DOHH2 (cell line): Measurements from ENCODE around the gene RBM26.

Source experiments
- H3F3A ChIP-seq: fragments of 200-600 bp; sonication (generic), shearing (Covaris generic); 2 replicates; pipeline ENCODE4 v1.6.0; 2016; ENCODE audit warnings: antibody characterized with exemption, mild to moderate bottlenecking; ENCODE audit not compliant: control insufficient read depth, insufficient read depth
- H3K27ac ChIP-seq: fragments of 200-600 bp; sonication (generic); 2 replicates; pipeline ENCODE4 v1.5.1; 2014; ENCODE audit warnings: low read depth, mild to moderate bottlenecking, low read length, moderate library complexity
- H3K27me3 ChIP-seq: fragments of 200-600 bp; sonication (generic); 2 replicates; pipeline ENCODE4 v1.6.1; 2014; ENCODE audit warnings: mild to moderate bottlenecking, low read length, mixed read lengths; ENCODE audit not compliant: control insufficient read depth
- H3K36me3 ChIP-seq: fragments of 200-600 bp; sonication (generic); 2 replicates; pipeline ENCODE4 v1.6.1; 2014; ENCODE audit warnings: mild to moderate bottlenecking, low read length, moderate library complexity, mixed read lengths; ENCODE audit not compliant: control insufficient read depth
- H3K4me1 ChIP-seq: fragments of 200-600 bp; sonication (generic); 2 replicates; pipeline ENCODE4 v1.6.1; 2014; ENCODE audit warnings: mild to moderate bottlenecking, low read length, mixed read lengths; ENCODE audit not compliant: control insufficient read depth
- H3K4me2 ChIP-seq: fragments of 200-600 bp; sonication (generic); 2 replicates; pipeline ENCODE4 v1.6.0; 2014; ENCODE audit warnings: mild to moderate bottlenecking, low read length, moderate library complexity
- H3K4me3 ChIP-seq: fragments of 200-600 bp; sonication (generic); 2 replicates; pipeline ENCODE4 v1.5.1; 2014; ENCODE audit warnings: mild to moderate bottlenecking, low read length, mixed read lengths
- H3K79me2 ChIP-seq: fragments of 200-600 bp; sonication (generic); 2 replicates; pipeline ENCODE4 v1.6.1; 2014; ENCODE audit warnings: mild to moderate bottlenecking, low read length, mixed read lengths; ENCODE audit not compliant: control insufficient read depth
- H3K9me2 ChIP-seq: fragments of 200-600 bp; sonication (generic); replicated peaks from 2 replicates; pipeline ENCODE4 v1.6.1; 2014; ENCODE audit warnings: mild to moderate bottlenecking, low read length, mixed read lengths; ENCODE audit not compliant: control insufficient read depth
- H3K9me3 ChIP-seq: fragments of 200-600 bp; sonication (generic); 2 replicates; pipeline ENCODE4 v1.6.1; 2014; ENCODE audit warnings: antibody characterized with exemption, low read length, mixed read lengths; ENCODE audit not compliant: control insufficient read depth, insufficient read depth
- H4K20me1 ChIP-seq: fragments of 200-600 bp; sonication (generic); 2 replicates; pipeline ENCODE4 v1.6.0; 2014; ENCODE audit warnings: low read depth, mild to moderate bottlenecking, antibody characterized with exemption, low read length, moderate library complexity; ENCODE audit not compliant: control insufficient read depth, insufficient read depth
- EZH2phosphoT487 ChIP-seq: fragments of 200-600 bp; sonication (generic); IDR thresholded peaks from 2 replicates; pipeline ENCODE4 v1.6.1; 2017; ENCODE audit warnings: borderline replicate concordance, mild to moderate bottlenecking, antibody characterized with exemption, low read length, moderate library complexity, mixed read lengths
- TF ChIP-seq, protein P1 (sequence below): fragments of 200-600 bp; sonication (generic); IDR thresholded peaks from one replicate; pipeline ENCODE4 v1.5.1; 2014; ENCODE audit warnings: antibody characterized with exemption, mild to moderate bottlenecking, low read depth, low read length; ENCODE audit not compliant: poor library complexity, severe bottlenecking

Gene RBM26

DNA sequence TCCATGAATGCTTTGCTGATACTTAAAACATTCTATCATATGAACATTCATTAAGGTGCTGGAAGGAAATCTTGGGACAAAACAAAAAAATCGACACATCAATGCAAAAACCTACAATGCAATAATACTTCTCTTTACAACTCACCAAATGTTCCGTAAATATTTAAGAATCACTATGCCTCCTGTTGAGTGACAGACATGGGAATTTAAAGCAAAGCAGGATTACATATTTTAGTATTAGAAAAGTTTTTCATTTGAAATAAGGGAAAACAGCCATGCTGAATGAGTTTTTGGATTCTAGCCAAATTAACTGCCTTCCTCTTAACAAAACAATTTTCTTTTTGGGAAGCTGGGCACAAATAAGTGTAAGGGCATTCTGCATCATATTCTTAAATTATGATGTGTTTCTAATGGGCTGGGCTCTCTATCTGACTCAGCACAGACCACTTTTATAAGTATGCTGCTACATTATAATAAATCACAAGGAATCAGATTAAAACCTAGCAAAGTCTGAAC lies 93.7 kb downstream of the RBM26 start:
- Histone ChIP-seq H3K9me3 (no peaks in the 10 kb centered on the region), H3K4me3 (no peak overlapping the region), H4K20me1 (no peaks in the 10 kb centered on the region; the same call in 1 of the 2 replicates), H3K79me2 (no peaks in the 10 kb centered on the region), H3K27me3 (no peaks in the 10 kb centered on the region), H3K4me1 (peaks cover 7% of the 10 kb centered on the region), H3K9me2 (no peaks in the 10 kb centered on the region), H3K4me2 (no peak overlapping the region), H3K36me3 (peaks cover 21% of the 10 kb centered on the region), H3F3A (peaks cover 33% of the 10 kb centered on the region), H3K27ac (no peak overlapping the region)
- no peak for TF ChIP-seq EZH2phosphoT487
- TF ChIP-seq, protein P1, sequence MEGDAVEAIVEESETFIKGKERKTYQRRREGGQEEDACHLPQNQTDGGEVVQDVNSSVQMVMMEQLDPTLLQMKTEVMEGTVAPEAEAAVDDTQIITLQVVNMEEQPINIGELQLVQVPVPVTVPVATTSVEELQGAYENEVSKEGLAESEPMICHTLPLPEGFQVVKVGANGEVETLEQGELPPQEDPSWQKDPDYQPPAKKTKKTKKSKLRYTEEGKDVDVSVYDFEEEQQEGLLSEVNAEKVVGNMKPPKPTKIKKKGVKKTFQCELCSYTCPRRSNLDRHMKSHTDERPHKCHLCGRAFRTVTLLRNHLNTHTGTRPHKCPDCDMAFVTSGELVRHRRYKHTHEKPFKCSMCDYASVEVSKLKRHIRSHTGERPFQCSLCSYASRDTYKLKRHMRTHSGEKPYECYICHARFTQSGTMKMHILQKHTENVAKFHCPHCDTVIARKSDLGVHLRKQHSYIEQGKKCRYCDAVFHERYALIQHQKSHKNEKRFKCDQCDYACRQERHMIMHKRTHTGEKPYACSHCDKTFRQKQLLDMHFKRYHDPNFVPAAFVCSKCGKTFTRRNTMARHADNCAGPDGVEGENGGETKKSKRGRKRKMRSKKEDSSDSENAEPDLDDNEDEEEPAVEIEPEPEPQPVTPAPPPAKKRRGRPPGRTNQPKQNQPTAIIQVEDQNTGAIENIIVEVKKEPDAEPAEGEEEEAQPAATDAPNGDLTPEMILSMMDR: no peak

DNA sequence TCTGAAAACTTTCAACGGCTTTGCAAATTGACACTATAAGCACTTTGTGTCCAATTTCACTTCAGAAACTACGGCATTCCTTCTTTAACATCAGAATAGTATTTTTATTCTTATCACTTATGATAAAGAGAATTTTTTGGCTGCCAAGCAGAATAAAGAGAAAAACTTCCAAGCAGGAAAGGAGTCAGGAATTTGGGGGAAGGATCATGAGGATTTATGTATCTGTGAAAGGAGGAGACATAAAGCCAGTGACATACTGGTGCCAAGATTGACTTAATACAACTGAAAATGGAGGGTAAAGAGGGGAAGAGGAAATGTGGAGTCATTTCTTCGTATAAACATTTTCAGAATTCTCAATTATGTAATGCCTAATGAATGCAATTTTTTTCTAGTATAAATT lies 94.7 kb downstream of the RBM26 start:
- peaks cover 16% of the 10 kb centered on the region for H3K36me3 ChIP-seq
- no peak overlapping the region for H3K4me2 ChIP-seq
- no peaks in the 10 kb centered on the region for H3K27me3 ChIP-seq
- no peaks in the 10 kb centered on the region for H3K9me2 ChIP-seq
- no peak for TF ChIP-seq EZH2phosphoT487
- TF ChIP-seq, protein P1: no peak
- no peak overlapping the region for H3K4me3 ChIP-seq
- no peaks in the 10 kb centered on the region; the same call in 1 of the 2 replicates for H4K20me1 ChIP-seq
- H3K27ac ChIP-seq: no peak overlapping the region
- H3K9me3 ChIP-seq: no peaks in the 10 kb centered on the region
- peaks cover 10% of the 10 kb centered on the region for H3K4me1 ChIP-seq
- peaks cover 30% of the 10 kb centered on the region for H3F3A ChIP-seq
- no peaks in the 10 kb centered on the region for H3K79me2 ChIP-seq

DNA sequence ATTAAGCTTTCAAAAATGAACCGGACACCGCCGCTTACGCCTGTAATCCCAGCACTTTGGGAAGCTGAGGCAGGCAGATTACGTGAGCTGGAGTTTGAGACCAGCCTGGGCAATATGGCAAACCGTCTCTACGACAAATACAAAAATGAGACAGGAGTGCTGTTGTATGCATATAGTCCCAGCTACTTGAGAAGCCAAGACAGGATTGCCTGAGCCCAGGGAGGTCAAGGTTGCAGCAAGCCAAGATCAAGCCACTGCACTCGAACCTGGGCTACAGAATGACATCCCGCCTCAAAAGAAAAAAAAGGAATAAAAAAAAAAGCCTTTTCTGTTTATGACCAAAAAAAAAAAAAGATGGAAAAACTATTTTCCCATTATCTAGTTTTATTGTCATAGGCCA lies 96.4 kb downstream of the RBM26 start:
- Histone ChIP-seq H3K36me3 (peaks cover 6% of the 10 kb centered on the region), H3K79me2 (no peaks in the 10 kb centered on the region), H3K4me3 (no peak overlapping the region), H3K27me3 (no peaks in the 10 kb centered on the region), H3K4me2 (no peak overlapping the region), H4K20me1 (no peaks in the 10 kb centered on the region; the same call in 1 of the 2 replicates), H3K9me2 (no peaks in the 10 kb centered on the region), H3F3A (peaks cover 27% of the 10 kb centered on the region), H3K9me3 (no peaks in the 10 kb centered on the region), H3K27ac (no peak overlapping the region), H3K4me1 (peaks cover 10% of the 10 kb centered on the region)
- TF ChIP-seq, protein P1: no peak
- TF ChIP-seq EZH2phosphoT487: no peak

DNA sequence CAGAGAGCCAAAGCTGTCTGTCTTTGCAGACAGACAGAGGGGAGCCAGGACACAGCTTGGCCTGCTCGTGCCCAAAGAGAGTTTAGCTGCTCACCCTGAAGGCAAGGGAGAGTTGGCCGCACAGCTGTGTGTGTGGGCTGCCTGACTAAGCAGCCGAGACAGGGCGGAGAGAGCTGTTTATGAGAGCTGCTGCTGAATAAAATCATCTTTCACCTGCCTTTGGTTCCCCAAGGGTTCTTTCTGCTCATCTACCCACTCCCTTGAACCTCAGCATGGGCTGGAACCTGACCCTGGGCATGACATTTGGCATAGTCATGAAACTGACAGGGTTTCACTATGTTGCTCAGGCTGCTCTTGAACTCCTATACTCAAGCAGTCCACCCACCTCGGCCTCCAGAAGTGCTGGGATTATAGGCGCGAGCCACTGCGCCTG lies 98.2 kb downstream of the RBM26 start:
- H3F3A ChIP-seq: peaks cover 27% of the 10 kb centered on the region
- no peaks in the 10 kb centered on the region for H3K9me3 ChIP-seq
- H4K20me1 ChIP-seq: no peaks in the 10 kb centered on the region; the same call in 1 of the 2 replicates
- H3K4me2 ChIP-seq: no peak overlapping the region; the same call in 1 of the 2 replicates
- no peak overlapping the region for H3K4me3 ChIP-seq
- no peaks in the 10 kb centered on the region for H3K79me2 ChIP-seq
- TF ChIP-seq EZH2phosphoT487: no peak
- TF ChIP-seq, protein P1: no peak
- no peaks in the 10 kb centered on the region for H3K9me2 ChIP-seq
- no peaks in the 10 kb centered on the region for H3K36me3 ChIP-seq
- H3K4me1 ChIP-seq: peaks cover 10% of the 10 kb centered on the region
- H3K27me3 ChIP-seq: no peaks in the 10 kb centered on the region
- no peak overlapping the region for H3K27ac ChIP-seq
